ENCODE data around the gene KCNQ1.

The KCNQ1 gene

DNA sequence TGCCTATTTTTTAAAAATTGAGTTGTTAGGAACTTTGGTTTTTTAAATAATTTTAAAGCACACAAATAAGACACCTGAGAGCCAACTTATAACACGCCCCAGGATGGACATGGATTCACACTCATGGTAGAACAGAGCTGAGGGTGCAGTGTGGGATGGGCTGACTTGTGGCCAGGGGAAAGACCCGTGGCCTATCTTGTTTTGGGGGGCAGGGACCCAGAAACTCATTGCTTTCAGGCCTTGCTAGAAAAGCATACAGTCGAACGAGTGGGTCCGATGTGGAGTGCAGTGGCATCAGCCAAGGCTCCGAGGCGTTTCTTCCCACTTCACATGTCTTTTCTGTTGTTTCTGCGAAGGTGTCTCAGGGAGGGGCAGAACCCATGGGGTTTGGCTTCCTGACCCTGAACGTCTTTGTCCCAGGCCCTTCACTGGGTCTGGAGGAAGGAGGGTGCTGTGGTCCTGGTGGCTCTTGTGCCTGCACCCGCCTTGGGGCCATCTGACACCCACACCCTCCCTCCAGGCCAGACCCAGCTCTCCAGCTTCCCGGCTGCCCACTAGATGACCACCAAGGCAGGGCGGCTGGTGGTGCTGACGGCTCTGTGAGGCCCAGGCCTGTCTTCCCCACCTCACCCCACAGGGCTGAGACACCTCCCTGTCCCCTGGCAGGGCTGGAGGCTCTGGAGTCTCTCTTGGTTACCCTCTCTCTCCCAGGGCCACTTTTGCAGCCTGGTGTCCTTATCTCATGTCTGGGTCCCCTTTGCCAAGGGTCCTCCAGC lies 120.8 kb downstream of the KCNQ1 start:
- no peak overlapping the region for H3K27ac ChIP-seq (ENCODE audit: low read depth, low read length)
- H3K9me3 ChIP-seq (ENCODE audit: control insufficient read depth, insufficient read depth, low read length) = no peaks in the 10 kb centered on the region
- H3K4me3 ChIP-seq (ENCODE audit: low read depth, low read length) = no peak overlapping the region
- no peaks in the 10 kb centered on the region for H3K36me3 ChIP-seq (ENCODE audit: control insufficient read depth, insufficient read depth, low read length)
- H3K4me1 ChIP-seq (ENCODE audit: control insufficient read depth, insufficient read depth, low read length) = no peaks in the 10 kb centered on the region
- peaks cover 73% of the 10 kb centered on the region for H3K27me3 ChIP-seq (ENCODE audit: control insufficient read depth, insufficient read depth, low read length)
- no peak overlapping the region for H3K9ac ChIP-seq (ENCODE audit: low read depth, low read length)

DNA sequence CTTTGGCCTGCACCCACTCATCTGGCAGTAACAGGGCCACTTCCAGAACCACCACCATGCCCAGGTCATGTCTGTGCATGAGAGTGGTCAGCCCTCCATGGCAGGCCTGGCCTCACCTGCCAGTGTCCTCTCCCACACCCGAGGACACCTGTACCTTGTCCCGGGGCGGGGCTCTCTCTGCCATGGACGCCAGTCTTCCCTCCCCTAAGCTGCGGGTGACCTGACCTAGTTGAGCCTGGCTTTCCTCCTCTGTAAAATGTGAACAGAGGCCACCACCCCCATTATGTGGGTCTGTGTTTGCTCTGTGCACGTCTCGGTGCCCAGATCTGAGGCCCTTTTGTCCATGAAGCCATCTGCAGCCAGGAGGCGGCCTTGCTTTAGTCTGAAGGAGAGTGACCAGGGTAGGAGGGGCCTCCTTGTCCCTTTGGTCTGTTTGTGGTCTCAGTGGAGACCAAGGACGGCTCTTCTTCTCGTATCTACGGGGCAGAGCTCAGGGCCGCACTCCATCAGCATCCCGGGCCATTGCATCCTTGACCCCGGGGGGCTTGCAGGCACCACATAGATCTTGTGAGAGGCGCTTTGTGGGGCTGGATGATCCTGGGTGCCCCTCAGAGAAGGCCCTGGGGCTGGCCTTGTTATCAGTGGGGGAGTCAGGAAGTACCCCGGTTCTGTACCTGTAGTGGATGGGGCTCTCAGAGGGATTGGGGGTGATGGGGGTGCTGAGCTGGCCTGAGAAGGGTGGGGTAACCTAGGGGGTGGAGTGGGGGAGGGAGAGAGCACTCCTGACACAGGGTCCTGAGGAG lies 121.6 kb downstream of the KCNQ1 start:
- H3K9ac ChIP-seq (ENCODE audit: low read depth, low read length) = no peak overlapping the region
- no peak overlapping the region for H3K4me3 ChIP-seq (ENCODE audit: low read depth, low read length)
- H3K4me1 ChIP-seq (ENCODE audit: control insufficient read depth, insufficient read depth, low read length) = no peaks in the 10 kb centered on the region
- H3K36me3 ChIP-seq (ENCODE audit: control insufficient read depth, insufficient read depth, low read length) = no peaks in the 10 kb centered on the region
- H3K27ac ChIP-seq (ENCODE audit: low read depth, low read length) = no peak overlapping the region
- H3K27me3 ChIP-seq (ENCODE audit: control insufficient read depth, insufficient read depth, low read length) = peaks cover 76% of the 10 kb centered on the region
- no peaks in the 10 kb centered on the region for H3K9me3 ChIP-seq (ENCODE audit: control insufficient read depth, insufficient read depth, low read length)

DNA sequence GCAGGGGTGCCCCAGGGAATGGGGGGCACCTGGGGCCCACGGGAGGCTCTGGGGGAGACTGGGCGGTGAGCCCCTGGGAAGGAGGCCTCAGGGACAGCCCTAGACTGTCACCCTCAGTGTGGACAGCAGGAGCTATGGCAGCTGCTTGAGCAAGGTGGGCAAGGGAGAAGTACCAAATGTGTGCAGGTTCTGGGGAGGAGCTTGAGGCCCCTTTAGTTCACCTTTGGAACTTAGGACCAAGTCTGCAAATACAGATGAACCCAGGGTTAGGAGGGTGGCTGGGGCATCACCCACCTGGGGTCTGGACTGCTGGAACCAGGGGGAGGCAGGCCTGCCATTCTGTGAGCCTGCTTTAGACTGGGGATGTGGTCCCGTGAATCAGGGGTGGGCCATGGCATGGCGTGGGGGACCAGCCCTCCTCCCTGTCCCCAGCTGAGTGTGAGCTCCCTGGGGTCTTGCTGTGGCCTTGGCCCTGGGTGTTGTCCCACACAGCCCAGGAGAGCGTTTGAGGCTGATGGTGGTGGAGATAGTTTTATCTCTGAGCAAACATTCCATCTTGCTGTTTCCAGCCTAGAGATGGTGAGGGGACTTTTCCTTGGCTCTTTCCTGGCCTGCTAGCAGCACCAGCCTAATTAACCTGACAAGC lies 122.3 kb downstream of the KCNQ1 start:
- Histone ChIP-seq H3K27me3 (ENCODE audit: control insufficient read depth, insufficient read depth, low read length) (peaks cover 74% of the 10 kb centered on the region), H3K4me1 (ENCODE audit: control insufficient read depth, insufficient read depth, low read length) (no peaks in the 10 kb centered on the region), H3K9me3 (ENCODE audit: control insufficient read depth, insufficient read depth, low read length) (no peaks in the 10 kb centered on the region), H3K27ac (ENCODE audit: low read depth, low read length) (no peak overlapping the region), H3K4me3 (ENCODE audit: low read depth, low read length) (no peak overlapping the region), H3K9ac (ENCODE audit: low read depth, low read length) (no peak overlapping the region), H3K36me3 (ENCODE audit: control insufficient read depth, insufficient read depth, low read length) (no peaks in the 10 kb centered on the region)

DNA sequence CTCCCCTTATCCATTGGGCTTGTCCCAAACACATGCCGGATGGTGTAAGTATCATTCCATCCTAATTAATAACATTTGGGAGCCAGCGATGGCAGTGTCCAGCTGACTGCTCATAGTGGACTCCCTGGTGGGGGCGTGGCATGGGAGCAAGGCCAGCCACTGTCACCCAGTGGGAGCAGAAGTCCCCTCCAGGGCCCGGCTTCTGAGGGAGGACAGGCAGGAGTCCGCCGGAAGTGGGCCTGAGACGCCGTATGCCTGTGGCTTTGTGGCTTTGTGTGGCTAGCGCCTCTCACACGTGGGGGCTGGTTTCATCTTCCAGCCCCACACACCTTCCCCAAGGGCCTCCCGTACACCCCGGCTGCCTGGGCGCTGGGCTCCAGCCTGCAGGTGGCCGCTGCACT lies 124.5 kb downstream of the KCNQ1 start:
- H3K36me3 ChIP-seq (ENCODE audit: control insufficient read depth, insufficient read depth, low read length) = no peaks in the 10 kb centered on the region
- H3K27ac ChIP-seq (ENCODE audit: low read depth, low read length) = no peak overlapping the region
- no peak overlapping the region for H3K9ac ChIP-seq (ENCODE audit: low read depth, low read length)
- no peaks in the 10 kb centered on the region for H3K9me3 ChIP-seq (ENCODE audit: control insufficient read depth, insufficient read depth, low read length)
- no peaks in the 10 kb centered on the region for H3K4me1 ChIP-seq (ENCODE audit: control insufficient read depth, insufficient read depth, low read length)
- peaks cover 73% of the 10 kb centered on the region for H3K27me3 ChIP-seq (ENCODE audit: control insufficient read depth, insufficient read depth, low read length)
- no peak overlapping the region for H3K4me3 ChIP-seq (ENCODE audit: low read depth, low read length)

DNA sequence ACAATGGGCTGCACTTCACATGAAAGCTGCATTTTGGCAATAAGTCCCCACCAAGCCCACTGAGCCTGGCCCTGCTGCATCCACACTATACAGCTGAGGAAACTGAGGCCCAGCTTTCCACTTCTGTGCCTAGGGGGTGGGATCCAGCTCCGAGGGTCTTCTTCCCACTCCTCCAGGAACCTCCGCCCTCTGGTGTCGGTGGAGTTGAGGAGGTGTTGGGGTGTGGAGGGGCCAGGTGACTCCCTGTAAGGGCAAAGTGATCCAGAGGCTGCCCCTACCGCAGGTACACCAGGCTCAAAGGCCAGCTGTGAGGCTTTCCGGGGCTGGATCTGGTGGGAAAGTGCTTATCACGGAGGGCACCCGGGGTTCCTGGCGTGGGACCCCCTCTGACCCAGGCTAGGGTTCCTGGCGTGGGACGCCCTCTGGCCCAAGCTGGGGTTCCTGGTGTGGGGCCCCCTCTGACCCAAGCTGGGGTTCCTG lies 125.0 kb downstream of the KCNQ1 start:
- Histone ChIP-seq H3K9me3 (ENCODE audit: control insufficient read depth, insufficient read depth, low read length) (no peaks in the 10 kb centered on the region), H3K4me3 (ENCODE audit: low read depth, low read length) (no peak overlapping the region), H3K27ac (ENCODE audit: low read depth, low read length) (no peak overlapping the region), H3K9ac (ENCODE audit: low read depth, low read length) (no peak overlapping the region), H3K36me3 (ENCODE audit: control insufficient read depth, insufficient read depth, low read length) (no peaks in the 10 kb centered on the region), H3K27me3 (ENCODE audit: control insufficient read depth, insufficient read depth, low read length) (peaks cover 68% of the 10 kb centered on the region), H3K4me1 (ENCODE audit: control insufficient read depth, insufficient read depth, low read length) (no peaks in the 10 kb centered on the region)

DNA sequence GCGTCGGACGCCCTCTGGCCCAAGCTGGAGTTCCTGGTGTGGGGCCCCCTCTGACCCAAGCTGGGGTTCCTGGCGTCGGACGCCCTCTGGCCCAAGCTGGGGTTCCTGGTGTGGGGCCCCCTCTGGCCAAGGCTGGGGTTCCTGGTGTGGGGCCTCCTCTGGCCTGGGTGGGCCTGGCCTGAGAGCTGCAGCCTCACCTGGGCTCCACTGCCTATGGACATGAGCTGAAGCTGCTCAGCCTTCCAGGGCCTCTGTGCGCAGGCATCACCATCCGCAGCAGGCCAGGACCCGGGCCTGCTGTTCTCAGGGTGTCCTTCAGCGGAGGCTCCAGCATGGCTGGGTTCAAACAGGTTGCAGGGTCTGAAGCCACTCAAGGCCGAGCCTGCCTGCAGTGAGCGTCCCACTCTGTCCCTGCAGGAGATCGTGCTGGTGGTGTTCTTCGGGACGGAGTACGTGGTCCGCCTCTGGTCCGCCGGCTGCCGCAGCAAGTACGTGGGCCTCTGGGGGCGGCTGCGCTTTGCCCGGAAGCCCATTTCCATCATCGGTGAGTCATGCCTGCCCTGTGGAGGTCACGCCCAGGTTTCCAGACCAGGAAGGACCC lies 125.5 kb downstream of the KCNQ1 start:
- Histone ChIP-seq H3K36me3 (ENCODE audit: control insufficient read depth, insufficient read depth, low read length) (no peaks in the 10 kb centered on the region), H3K27ac (ENCODE audit: low read depth, low read length) (no peak overlapping the region), H3K9me3 (ENCODE audit: control insufficient read depth, insufficient read depth, low read length) (no peaks in the 10 kb centered on the region), H3K4me1 (ENCODE audit: control insufficient read depth, insufficient read depth, low read length) (no peaks in the 10 kb centered on the region), H3K9ac (ENCODE audit: low read depth, low read length) (no peak overlapping the region), H3K4me3 (ENCODE audit: low read depth, low read length) (no peak overlapping the region), H3K27me3 (ENCODE audit: control insufficient read depth, insufficient read depth, low read length) (peaks cover 65% of the 10 kb centered on the region)

DNA sequence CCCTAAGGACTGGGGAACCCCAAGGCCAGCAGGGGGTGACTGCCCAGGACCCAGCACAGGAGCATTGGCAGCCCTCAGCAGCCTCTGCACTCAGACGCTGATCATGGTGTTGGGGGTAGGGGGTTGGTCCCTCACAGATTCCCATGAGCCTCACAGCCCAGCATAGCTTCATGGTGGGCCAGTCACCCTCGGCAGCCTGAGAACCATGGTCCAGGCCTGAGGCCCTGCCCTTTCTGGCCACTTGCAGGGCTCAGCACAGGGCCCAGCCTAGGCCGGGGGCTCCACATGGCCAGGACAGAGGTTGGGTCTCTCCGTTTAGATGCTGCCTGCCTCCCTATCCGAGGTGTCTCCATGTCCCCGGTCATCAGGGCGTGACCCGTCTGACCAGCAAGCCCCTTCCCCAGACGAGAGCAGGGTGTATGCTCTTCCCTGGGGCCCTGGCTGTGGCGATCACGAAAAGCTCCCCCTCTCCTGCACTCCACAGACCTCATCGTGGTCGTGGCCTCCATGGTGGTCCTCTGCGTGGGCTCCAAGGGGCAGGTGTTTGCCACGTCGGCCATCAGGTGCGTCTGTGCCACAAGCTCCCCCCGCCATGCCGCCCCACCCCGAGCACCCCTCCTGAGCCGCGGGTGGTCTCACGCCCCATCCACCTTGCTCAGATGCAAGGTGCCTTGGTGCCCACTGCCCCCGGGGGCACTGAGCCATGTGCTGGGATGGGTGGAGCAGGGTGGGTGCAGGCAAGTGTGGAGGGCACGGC lies 126.2 kb downstream of the KCNQ1 start:
- Histone ChIP-seq H3K27me3 (ENCODE audit: control insufficient read depth, insufficient read depth, low read length) (peaks cover 65% of the 10 kb centered on the region), H3K4me1 (ENCODE audit: control insufficient read depth, insufficient read depth, low read length) (no peaks in the 10 kb centered on the region), H3K4me3 (ENCODE audit: low read depth, low read length) (no peak overlapping the region), H3K9ac (ENCODE audit: low read depth, low read length) (no peak overlapping the region), H3K36me3 (ENCODE audit: control insufficient read depth, insufficient read depth, low read length) (no peaks in the 10 kb centered on the region), H3K9me3 (ENCODE audit: control insufficient read depth, insufficient read depth, low read length) (no peaks in the 10 kb centered on the region), H3K27ac (ENCODE audit: low read depth, low read length) (no peak overlapping the region)

DNA sequence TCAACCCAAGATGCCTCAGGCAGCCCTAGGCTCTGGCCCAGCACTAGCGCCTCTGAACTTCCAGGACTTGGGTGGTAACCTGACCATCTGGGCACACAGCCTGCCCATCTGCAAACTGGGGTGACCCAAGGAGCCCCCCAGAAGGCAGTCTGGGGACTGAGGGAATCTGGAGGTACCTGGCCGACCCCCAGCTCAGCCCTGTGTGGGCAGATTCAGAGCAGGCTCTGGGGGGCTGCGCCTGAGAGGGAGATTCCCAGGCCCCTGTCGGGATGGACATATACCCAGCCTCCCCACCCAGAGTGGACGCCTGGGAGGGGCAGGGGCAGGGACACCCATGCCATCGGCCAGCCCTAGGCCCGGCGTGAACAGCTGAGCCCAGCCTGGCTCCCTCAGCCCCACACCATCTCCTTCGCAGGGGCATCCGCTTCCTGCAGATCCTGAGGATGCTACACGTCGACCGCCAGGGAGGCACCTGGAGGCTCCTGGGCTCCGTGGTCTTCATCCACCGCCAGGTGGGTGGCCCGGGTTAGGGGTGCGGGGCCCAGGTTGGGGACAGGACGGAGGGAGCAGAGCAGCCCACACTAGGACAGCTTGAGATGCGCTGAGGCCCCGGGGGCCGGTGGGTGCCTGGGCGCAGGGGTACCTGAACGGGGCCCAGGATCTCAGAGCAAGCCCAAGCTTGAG lies 126.9 kb downstream of the KCNQ1 start:
- Histone ChIP-seq H3K27me3 (ENCODE audit: control insufficient read depth, insufficient read depth, low read length) (peaks cover 66% of the 10 kb centered on the region), H3K27ac (ENCODE audit: low read depth, low read length) (no peak overlapping the region), H3K9ac (ENCODE audit: low read depth, low read length) (no peak overlapping the region), H3K36me3 (ENCODE audit: control insufficient read depth, insufficient read depth, low read length) (no peaks in the 10 kb centered on the region), H3K4me3 (ENCODE audit: low read depth, low read length) (no peak overlapping the region), H3K9me3 (ENCODE audit: control insufficient read depth, insufficient read depth, low read length) (no peaks in the 10 kb centered on the region), H3K4me1 (ENCODE audit: control insufficient read depth, insufficient read depth, low read length) (no peaks in the 10 kb centered on the region)

DNA sequence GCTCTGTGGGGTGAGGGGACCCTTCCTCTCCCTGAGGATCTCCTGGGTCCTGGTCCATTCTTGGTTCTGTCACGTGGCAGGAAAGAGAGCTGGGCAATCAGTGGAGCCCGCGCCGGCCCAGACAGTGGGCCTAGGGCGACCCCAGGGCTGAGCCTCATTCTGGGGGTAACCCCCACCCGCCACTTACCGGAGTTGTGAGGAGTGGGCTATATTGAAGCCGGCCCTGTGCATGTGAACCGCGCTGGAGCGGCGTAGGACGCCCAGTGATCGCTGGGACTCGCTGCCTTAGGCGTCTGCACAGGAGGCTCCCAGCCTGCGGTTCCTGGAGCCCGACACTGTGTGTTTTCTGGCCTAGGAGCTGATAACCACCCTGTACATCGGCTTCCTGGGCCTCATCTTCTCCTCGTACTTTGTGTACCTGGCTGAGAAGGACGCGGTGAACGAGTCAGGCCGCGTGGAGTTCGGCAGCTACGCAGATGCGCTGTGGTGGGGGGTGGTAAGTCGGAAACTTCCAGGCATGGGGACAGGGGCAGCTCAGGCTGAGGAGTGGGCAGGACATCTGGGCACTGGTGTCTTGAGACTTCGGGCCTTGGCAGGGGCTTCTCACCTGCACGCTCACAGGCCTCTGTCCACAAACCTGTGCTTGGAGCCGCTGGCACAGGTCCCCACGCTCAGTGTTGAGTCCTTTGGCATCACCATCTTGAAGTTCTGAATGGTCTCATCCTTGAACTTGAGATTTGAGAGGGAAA lies 127.9 kb downstream of the KCNQ1 start:
- H3K4me3 ChIP-seq (ENCODE audit: low read depth, low read length) = no peak overlapping the region
- no peaks in the 10 kb centered on the region for H3K4me1 ChIP-seq (ENCODE audit: control insufficient read depth, insufficient read depth, low read length)
- H3K36me3 ChIP-seq (ENCODE audit: control insufficient read depth, insufficient read depth, low read length) = no peaks in the 10 kb centered on the region
- no peak overlapping the region for H3K9ac ChIP-seq (ENCODE audit: low read depth, low read length)
- no peaks in the 10 kb centered on the region for H3K9me3 ChIP-seq (ENCODE audit: control insufficient read depth, insufficient read depth, low read length)
- peaks cover 65% of the 10 kb centered on the region for H3K27me3 ChIP-seq (ENCODE audit: control insufficient read depth, insufficient read depth, low read length)
- no peak overlapping the region for H3K27ac ChIP-seq (ENCODE audit: low read depth, low read length)
